HPDE6-E6E7 (cell line): Measurements from ENCODE around the gene CTNNA3.

Source experiments
- DNase-seq: peaks from one replicate; pipeline ENCODE4 v3.0.0; 2011; ENCODE audit warnings: missing footprints; ENCODE audit errors: extremely low spot score

The CTNNA3 gene

GRCh38 chr10:67665491-67665890 is 30.5 kb downstream of the CTNNA3 start:
- no peak for DNase-seq

GRCh38 chr10:67664942-67665341 is 31.1 kb downstream of the CTNNA3 start:
- no peak for DNase-seq

- DNase-seq = no peak
Measured at GRCh38 chr10:67663449-67664087, 32.4 kb downstream of the CTNNA3 start.

GRCh38 chr10:67662415-67662814 is 33.6 kb downstream of the CTNNA3 start:
- no peak for DNase-seq

GRCh38 chr10:67659497-67659896 is 36.5 kb downstream of the CTNNA3 start:
- DNase-seq = no peak

- DNase-seq = no peak
Measured at GRCh38 chr10:67657775-67658174, 38.2 kb downstream of the CTNNA3 start.

GRCh38 chr10:67650558-67650957 is 45.4 kb downstream of the CTNNA3 start:
- no peak for DNase-seq

GRCh38 chr10:67648613-67649229 is 47.3 kb downstream of the CTNNA3 start:
- no peak for DNase-seq

- DNase-seq = no peak
Measured at GRCh38 chr10:67630904-67631303, 65.1 kb downstream of the CTNNA3 start.

- no peak for DNase-seq
Measured at GRCh38 chr10:67629461-67629971, 66.5 kb downstream of the CTNNA3 start.

GRCh38 chr10:67622984-67623383 is 73.0 kb downstream of the CTNNA3 start:
- no peak for DNase-seq

GRCh38 chr10:67622511-67622910 is 73.5 kb downstream of the CTNNA3 start:
- DNase-seq = no peak

GRCh38 chr10:67621834-67622233 is 74.2 kb downstream of the CTNNA3 start:
- DNase-seq = no peak

GRCh38 chr10:67618116-67618515 is 77.9 kb downstream of the CTNNA3 start:
- no peak for DNase-seq

GRCh38 chr10:67612577-67613537 is 83.1 kb downstream of the CTNNA3 start:
- no peak for DNase-seq

GRCh38 chr10:67612176-67612575 is 83.8 kb downstream of the CTNNA3 start:
- DNase-seq = no peak

- no peak for DNase-seq
Measured at GRCh38 chr10:67609996-67610793, 85.8 kb downstream of the CTNNA3 start.

GRCh38 chr10:67608001-67608400 is 88.0 kb downstream of the CTNNA3 start:
- no peak for DNase-seq

- peak; percentile 10 for DNase-seq
Measured at GRCh38 chr10:67607472-67607871, 88.5 kb downstream of the CTNNA3 start.

- DNase-seq = no peak
Measured at GRCh38 chr10:67606572-67606971, 89.4 kb downstream of the CTNNA3 start.

GRCh38 chr10:67603701-67604100 is 92.3 kb downstream of the CTNNA3 start:
- no peak for DNase-seq

- DNase-seq = no peak
Measured at GRCh38 chr10:67603086-67603485, 92.9 kb downstream of the CTNNA3 start.
